GM19395 (cell line): Measurements from ENCODE around the gene LYSMD2.

Experiments
- ATAC-seq: cut with Tn5 transposase; IDR thresholded peaks from one replicate; pipeline ENCODE4 v1.9.1; 2021; ENCODE audit warnings: mild to moderate bottlenecking, moderate library complexity; ENCODE audit not compliant: unreplicated experiment

Gene LYSMD2

DNA sequence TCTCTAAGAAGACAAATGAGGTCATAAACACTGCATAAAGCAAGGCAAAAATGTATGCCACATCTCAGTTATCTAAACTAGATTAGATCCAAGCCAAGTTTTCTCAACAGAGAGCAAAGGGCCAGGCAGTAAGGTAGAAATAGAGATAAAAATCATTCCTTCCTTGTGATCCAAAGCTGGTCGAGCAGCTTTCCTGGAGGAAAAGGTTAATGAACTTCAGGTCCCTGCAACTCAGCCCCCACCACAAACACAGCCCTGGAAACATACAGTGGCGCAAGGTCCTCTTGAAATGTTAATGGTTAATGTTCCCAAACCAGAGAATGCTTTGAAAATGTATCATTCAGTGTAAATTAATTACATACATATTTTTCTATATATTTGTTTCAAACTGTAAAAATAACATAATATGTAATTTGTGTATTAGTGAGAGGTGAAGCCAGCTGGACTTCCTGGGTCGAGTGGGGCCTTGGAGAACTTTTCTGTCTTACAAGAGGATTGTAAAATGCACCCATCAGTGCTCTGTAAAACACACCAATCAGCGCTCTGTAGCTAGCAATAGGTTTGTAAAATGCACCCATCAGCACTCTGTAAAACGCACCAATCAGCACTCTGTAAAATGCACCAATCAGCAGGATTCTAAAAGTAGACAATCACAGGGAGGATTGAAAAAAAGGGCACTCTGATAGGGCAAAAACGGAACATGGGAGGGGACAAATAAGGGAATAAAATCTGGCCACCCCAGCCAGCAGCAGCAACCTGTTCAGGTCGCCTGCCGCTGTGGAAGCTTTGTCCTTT is 17.1 kb downstream of the LYSMD2 start:
- no peak for ATAC-seq

DNA sequence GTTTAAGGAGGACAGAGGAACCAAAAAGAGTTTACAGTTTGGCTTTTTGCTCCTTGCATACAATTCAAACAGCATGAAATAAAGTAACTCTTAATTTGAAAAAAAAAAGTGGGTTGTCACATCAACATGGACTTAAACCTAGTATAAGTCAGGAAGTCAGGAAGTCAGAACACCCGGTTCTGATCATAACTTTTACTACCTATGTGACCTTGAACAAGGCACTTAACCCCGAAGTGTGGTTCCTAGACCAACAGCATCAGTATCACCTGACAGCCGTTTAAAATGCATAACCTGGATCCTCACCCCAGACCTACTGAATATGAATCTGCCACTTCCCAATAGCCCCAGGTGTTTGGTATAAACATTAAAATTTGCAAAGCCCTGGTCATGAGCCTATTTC is 18.7 kb downstream of the LYSMD2 start:
- ATAC-seq = no peak

DNA sequence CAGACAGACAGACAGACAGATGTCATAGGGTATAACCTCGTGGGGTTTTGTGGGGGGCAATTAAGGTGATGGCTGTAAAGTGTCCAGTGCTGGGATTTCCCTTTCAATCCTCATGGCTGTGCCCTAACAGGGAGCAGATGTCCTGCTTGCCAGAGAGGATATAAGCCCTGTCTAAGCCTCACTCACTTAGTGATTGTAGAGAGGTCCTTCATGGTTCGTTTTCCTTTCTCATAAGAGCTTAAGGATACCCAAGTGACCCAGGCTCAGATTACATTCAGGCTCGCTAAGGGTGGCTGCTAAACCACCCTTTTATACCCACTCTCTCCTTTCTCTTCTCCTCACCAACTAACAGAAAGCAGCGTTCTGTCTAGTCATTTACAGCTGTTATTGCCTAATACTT is 19.2 kb downstream of the LYSMD2 start:
- ATAC-seq = no peak

DNA sequence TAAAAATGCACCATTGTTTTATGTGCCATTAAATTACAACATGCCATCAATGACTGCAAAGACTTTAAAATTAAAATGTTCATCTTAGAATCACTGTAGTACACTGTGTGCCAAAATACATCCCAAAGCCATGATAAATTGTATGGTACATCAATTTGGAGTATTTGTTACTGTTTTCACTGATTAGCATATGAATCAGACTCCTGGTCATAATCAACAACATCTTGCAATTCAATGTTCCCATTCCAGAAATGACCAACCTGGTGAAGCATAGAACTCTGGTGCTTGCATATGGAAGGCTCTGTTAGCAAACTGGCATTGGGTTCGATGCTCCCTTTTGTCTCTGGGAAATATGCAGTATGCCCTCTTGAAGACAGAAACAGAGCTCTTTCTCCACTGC is 22.5 kb downstream of the LYSMD2 start:
- ATAC-seq = no peak

DNA sequence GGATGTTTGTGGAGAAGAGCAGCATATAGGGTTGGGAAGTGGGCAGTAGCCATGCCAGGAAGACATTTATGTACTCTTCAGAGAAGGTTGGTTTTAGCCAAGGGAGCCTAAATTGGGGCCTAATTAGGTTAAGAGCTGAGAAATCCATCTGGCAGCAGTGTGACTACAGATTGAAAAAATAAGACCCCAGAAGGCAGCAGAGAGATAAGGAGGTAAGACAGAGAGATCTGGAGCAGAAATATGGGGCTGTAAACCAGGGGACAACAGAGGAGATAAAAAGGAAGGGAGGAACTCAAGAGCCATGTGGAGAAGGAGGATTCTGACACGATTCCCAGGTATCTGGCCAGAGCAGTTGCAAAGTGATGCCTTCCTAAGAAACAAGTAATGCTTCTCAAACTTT is 23.3 kb downstream of the LYSMD2 start:
- no peak for ATAC-seq

DNA sequence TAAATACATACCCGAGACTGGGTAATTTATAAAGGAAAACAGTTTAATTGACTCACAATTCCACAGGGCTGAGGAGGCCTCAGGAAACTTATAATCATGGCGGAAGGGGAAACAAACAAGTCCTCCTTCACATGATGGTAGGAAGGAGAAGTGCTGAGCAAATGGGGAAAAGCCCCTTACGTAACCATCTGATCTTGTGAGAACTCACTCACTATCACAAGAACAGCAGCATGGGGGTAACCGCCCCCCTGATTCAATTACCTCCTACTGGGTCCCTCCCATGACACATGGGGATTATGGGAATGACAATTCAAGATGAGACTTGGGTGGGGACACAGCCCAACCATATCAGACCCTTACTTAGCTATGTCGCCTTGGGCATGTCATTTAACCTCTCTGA is 28.4 kb downstream of the LYSMD2 start:
- ATAC-seq = no peak

DNA sequence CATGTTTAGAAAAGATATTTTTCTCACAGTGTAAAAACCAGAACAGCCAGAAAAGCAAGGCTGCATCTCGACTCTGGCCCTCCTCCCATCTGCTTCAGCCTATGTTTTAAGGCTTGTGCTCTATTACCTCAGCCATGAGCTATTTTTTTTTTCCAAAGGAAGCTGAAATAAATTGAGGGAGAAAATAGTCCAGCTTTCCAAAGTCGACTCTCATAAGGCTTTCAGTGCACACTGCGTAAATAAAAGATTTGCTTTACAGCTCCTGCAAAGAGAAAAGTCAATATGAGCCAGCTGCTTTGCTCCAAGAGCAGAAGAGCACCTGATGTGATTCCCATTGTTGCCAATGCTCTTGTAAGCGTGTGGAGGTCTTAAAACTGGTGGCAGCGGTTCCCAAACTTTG is 29.4 kb downstream of the LYSMD2 start:
- ATAC-seq = no peak

DNA sequence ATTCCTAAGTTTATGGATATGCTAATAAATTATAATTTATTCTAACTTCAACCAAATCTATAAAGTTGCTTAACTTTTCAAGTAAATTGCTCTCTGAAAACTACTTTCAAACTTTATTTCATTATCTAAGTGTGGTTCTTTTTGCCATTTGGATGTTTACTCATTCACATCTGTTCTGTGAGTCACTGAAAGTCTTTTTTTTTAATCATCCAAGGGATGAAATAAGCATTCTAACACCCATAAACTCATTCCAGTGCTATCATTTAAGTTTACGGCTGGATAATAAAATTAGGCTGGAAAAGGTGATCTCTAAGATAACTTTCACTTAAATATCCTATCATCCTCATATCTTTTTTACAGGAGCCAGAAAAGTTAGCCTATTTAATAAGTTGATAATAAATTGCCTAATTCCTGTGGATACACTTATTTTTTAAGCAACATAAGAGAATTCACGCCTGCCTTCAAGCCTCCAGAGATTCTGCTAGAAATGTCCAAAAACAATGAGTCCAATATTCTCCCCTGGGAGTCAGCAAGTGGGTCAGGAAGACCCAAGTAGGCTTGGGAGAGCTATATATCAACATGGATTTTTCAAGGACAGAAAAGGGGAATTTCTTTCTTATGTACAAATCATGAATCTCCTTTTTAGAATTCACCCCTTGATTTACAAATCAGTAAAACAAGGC is 30.4 kb downstream of the LYSMD2 start:
- ATAC-seq = no peak

DNA sequence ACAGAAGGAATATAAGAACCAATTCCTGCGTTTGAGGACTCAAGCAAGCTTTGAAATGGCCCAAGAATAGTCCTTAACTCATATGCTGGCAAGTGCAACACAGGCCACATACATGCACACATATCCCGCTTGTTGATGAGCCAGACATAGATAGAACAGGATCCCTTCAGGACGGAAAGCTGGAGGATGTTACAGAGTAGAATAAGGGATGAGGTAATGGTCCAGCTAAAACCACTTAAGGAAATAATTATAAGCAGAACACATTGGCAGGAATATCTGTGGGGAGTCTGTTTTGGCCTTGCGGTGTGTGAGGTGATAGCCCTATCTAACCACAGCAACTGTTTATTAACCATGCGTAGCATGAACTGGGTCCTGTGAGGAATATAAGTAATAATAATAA is 31.2 kb downstream of the LYSMD2 start:
- no peak for ATAC-seq

DNA sequence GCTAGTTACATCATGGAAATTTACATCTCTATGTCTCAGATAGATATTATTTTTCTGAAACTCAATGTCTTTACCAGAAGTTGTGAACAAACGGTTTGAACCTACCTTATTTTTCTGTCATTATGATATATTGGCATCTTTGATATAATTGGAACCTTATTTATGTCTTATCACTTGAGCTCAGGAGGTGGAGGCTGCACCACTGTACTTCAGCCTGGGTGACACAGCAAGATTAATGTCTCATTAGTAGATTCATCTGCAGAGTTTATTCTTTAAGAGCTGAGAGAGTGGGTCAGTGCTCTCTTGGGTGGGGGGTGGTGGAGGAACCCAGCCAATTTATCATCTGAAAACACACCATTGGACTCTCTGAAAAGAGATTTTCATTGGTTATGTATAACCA is 34.7 kb downstream of the LYSMD2 start:
- no peak for ATAC-seq

DNA sequence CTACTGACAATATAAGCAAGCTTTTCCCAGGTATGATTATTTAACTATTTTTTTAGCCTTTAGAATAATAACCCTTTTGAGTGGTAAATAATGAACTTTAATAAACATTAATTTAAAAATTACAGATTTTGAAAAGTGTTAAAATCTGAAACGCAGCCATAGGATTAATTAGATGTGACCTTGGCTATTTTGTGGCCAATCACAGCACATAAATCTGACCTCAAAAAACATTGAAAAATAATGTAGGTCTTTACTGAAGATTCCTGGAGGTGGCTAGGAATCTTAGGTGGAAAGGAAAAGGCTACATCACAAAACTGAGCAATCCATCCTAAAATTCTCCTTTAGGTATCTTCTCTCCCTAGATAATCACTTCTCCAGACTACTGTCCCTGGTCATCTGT is 38.1 kb downstream of the LYSMD2 start:
- ATAC-seq = no peak

DNA sequence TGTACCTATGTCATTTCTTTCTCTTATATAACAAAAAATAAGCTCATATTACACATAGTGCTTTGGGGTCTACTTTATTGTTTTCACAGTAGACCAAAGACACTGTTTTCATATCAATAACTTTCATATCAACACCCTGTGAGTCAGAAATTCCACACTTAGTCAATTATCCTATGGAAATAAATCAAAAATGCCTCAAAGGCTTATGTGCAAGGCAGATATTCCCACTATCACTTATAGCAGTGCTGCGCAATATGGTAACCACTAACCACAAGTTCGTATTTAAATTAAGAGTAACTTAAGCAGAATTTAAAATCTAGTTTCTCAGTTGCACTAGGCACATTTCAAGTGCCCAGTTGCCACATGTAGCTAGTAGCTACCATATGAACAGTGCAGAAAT is 40.3 kb downstream of the LYSMD2 start:
- no peak for ATAC-seq

DNA sequence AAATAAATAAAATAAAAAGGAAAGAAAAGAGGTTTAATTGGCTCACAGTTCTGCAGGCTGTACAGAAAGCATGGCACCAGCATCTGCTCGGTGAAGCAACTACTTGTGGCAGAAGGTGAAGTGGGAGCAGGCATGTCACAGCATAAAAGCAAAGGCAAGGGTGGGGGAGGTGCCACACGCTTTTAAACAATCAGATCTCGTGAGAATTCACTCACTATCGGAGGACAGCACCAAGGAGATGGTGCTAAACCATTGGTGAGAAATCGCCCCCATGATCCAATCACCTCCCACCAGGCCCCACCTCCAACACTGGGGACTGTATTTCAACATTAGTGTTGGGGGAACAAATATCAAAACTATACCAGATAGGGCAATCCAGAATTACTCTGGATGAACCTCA is 40.9 kb downstream of the LYSMD2 start:
- ATAC-seq = no peak

DNA sequence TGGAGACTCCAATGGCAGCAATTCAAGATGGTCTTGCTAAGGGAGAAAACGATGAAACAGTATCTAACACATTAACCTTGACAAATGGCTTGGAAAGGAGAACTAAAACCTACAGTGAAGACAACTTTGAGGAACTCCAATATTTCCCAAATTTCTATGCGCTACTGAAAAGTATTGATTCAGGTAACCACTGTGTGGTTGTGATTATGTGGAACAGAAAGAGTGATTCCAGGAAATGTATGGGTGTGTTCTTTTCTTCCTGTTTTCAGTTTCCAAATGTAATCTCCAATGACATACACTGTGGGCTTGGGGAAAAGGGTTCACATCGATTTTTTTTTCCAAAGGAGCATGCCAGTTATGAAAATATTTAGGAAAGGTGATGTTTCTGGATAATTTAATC is 45.3 kb downstream of the LYSMD2 start:
- no peak for ATAC-seq

DNA sequence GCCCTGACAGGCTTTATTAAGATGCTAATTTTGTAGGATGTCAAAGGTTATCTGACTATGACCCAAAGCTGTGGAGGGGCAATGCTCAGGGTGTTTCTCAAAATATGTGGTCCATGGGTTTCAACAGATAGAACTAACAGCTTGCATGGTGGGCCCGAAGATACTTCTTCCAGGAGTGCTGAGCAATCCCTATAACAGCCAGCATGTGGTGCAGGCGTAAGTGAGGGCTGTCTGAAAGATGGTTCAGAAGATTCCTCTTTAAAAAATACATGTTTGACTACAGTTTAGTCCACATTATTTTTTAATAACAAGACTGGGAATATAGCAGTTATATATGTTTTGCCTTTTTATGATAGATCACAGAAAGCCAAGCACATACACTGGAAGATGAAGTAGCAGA is 48.6 kb downstream of the LYSMD2 start:
- no peak for ATAC-seq

DNA sequence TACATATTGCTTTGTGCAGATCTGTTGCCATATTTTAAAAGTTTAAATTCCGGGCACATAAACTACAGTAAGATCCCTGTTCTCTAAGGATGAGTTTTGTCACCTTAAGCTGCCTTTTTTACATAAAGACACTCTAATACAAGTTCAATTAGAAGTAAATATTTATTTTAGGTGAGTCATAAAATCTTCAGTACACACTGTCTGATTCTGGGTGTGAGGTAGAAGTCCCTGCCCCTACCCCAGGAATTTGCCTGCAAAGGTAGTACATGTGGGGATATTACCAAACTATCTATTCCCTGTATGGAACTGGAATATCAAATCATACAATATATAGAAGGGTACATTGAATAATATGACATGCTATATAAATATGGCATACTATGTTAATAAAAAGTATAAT is 49.9 kb downstream of the LYSMD2 start:
- no peak for ATAC-seq

DNA sequence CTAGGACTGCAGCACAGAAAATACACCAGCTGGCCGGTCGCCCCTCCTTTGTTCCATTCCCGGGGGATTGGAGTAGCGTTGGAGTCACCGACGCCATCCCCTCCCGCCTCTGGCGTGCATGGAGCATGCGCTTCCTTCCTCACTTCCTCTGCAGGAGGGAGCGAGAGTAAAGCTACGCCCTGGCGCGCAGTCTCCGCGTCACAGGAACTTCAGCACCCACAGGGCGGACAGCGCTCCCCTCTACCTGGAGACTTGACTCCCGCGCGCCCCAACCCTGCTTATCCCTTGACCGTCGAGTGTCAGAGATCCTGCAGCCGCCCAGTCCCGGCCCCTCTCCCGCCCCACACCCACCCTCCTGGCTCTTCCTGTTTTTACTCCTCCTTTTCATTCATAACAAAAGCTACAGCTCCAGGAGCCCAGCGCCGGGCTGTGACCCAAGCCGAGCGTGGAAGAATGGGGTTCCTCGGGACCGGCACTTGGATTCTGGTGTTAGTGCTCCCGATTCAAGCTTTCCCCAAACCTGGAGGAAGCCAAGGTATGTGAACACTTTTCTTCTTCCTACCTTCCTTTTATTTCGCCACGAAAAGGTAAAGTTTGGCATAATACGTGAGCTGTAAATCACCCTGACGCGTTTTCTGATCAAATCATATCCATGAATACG is 56.0 kb downstream of the LYSMD2 start, which contains the start of gene SCG3:
SCG3 (plus strand) TSS at position 201 of the 661 bp plus-strand sequence; CDS start at position 454, 253 bp downstream.
- no peak for ATAC-seq

DNA sequence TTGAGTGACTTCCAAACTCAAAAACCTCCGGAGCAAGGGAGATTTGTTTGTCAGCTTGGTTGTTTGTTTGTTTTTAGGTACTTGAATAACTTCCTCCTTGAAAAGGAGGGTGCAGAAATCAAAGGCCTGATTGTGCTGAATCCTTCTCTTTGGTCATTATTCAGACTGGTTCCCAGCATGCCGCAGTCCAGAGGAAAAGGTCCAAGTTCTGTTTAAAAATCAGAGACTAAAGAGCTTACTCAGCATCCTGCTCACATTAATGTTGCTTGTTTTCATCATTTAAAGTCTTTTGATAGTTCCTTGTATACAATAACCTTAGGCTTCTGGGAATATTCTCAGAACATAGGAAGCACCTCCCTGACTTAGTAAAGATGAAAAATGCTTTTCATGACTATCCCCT is 57.1 kb downstream of the LYSMD2 start:
- no peak for ATAC-seq

DNA sequence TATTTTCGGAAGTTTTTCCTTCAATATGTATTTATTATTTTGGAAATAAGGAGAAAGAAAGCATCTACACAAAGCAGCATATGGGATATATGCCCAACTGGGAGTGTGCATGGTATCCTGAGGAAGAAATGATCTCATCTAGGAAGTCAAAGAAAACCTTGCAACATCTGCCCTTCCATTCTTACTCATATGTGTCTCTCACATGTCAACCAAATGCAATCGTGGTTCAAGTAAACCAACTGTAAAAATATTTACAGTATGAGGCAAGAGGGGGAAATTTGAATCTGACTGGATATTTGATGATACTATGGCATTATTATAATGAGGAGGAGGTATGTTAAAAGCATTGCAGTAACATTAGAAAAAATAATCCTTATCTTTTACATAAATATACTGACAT is 59.4 kb downstream of the LYSMD2 start:
- ATAC-seq = no peak

DNA sequence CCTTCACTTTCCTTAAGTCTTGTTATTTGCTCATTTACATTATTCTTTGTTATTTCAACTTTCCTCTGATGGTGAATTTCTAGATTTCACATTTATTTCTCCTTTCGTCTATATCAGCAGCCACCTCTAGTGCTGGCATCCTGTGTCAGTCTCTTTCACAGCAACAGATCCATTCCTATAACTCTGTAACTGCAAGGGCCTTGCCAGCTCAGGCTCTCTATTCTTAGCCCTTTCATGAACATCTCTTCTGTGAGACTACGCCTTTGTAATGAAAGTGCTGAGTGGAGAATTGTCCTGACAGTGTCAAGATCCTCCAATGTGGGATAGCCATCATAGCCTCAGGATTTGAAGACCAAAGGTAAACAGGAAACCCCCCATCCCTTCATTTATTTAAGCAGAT is 60.0 kb downstream of the LYSMD2 start:
- no peak for ATAC-seq

DNA sequence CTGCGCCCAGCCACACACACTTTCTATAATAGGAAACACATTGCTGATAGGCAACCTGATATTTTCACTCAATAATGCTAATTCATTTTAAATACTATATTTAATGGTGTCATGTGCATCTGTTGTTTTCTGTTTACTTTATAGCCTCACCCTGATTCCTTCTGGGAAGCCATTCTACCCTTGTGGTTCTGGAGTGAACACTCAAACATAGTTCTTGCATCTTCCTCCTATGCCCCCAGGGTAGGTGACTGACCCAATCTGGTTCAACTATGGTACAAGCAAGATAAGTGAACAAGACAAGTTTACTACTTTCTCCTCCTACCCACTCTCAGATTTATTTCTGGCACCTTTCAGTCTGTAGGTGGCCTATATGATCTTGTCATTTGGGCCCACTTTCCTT is 60.4 kb downstream of the LYSMD2 start:
- no peak for ATAC-seq

DNA sequence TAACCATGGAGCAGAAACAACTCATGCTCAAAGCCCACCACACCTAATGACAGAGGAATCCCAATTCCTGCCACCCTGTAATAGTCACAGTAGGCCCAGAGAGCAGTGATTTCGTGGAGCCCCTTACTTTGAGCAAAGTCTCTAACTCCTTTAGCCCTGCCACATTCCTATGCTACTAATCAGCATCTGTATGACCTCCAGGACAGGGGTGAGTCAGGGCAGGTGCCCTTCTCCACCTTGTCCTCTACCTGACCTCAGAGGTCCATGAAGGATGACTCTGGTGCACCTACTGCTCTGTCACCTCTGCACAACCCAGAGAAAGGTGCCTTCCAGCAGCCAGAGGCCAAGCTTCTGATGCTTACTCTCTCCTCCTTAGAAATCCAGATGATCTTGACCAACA is 62.2 kb downstream of the LYSMD2 start:
- no peak for ATAC-seq
